ENCODE results near the gene SNX15.

SNX15 gene

DNA sequence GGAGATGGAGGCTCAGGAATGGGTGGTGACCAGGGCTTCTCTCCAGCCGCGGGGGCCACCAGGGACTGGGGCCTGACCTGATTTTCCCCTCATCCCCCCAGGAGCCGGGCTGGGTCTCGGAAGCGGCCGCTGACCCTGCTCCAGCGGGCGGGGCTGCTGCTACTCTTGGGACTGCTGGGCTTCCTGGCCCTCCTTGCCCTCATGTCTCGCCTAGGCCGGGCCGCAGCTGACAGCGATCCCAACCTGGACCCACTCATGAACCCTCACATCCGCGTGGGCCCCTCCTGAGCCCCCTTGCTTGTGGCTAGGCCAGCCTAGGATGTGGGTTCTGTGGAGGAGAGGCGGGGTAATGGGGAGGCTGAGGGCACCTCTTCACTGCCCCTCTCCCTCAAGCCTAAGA is 60.6 kb downstream of the SNX15 start:
- no peak overlapping the region for H3K4me2 ChIP-seq
- H3K27me3 ChIP-seq, result no peaks in the 10 kb centered on the region
- no peak for TF ChIP-seq Cebpa-rat (IDR thresholded peaks at IDR 0.05)
- H4K20me1 ChIP-seq, result no peaks in the 10 kb centered on the region; the same call in 1 of the 2 replicates
- H3K4me1 ChIP-seq, result peaks cover 26% of the 10 kb centered on the region
- H3K9me3 ChIP-seq, result no peaks in the 10 kb centered on the region
- H3K36me3 ChIP-seq, result peaks cover 50% of the 10 kb centered on the region
- no peak overlapping the region for H3K9ac ChIP-seq
- no peak overlapping the region for H3K4me3 ChIP-seq
- no peak overlapping the region for H3K27ac ChIP-seq

DNA sequence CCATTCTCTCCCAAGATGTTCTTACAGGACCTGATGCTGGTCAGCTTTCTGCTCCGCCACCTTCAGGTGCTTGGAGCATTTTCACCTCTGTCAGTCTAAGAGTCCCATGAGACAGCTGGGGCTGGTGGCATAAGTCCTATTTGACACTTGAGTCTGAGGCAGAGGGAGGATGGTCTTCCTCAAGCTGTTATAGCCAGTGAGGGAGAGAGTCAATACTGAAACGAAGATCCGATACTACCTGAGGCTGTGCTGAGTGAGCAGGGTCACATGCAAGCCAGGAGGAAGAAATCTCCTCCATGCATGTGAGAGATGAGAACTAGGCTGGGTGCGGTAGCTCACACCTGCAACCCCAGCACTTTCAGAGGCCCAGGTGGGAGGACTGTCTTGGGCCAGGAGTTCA is 62.4 kb downstream of the SNX15 start:
- Histone ChIP-seq H3K27ac (no peak overlapping the region), H3K4me2 (no peak overlapping the region), H3K9me3 (no peaks in the 10 kb centered on the region), H3K4me3 (no peak overlapping the region), H3K27me3 (no peaks in the 10 kb centered on the region), H4K20me1 (no peaks in the 10 kb centered on the region; the same call in 1 of the 2 replicates), H3K36me3 (peaks cover 50% of the 10 kb centered on the region), H3K9ac (no peak overlapping the region), H3K4me1 (peaks cover 17% of the 10 kb centered on the region)
- no peak for TF ChIP-seq Cebpa-rat (IDR thresholded peaks at IDR 0.05)

Data from BLaER1 (cell line).